Measurements from ENCODE around the gene RHBDF1.

The RHBDF1 gene

DNA sequence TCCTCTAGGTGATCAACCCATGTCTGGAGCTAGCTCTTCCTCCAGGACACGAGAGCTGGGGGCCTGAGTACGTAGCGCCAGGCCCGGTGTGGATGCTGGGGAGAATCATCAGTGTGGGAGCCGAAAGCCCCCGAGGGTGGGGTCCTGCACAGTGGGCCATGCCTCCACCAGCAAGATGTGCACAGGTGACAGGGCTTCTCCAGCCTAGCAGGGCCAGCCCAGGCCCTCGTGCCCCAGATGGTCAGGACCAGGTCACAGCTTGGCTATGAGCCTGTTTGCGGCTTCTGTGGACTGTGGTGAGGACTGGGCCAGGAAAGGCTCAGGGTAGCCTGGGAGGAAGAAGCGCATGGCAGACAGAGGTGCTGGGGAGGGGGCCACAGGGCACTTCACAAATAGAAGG is 13.4 kb upstream of the RHBDF1 start:
- Histone ChIP-seq H3K4me3 (replicated peaks; ENCODE audit: insufficient read depth, low read length) (no peak overlapping the region), H3K27me3 (ENCODE audit: insufficient read depth, poor library complexity, severe bottlenecking) (no peaks in the 10 kb centered on the region), H3K27ac (replicated peaks) (no peak overlapping the region)
- DNase-seq (ENCODE audit: low read depth in 1 of 2, low spot score in 1 of 2): no peak
- TF ChIP-seq POLR2AphosphoS5 (IDR thresholded peaks at IDR 0.05; ENCODE audit: low read depth): no peak
- TF ChIP-seq CTCF (IDR thresholded peaks at IDR 0.05; ENCODE audit: insufficient read depth, low read length): no peak
- TF ChIP-seq SPI1 (IDR thresholded peaks at IDR 0.05; ENCODE audit: borderline replicate concordance, low read depth): no peak
- TF ChIP-seq REST (IDR thresholded peaks at IDR 0.05; ENCODE audit: insufficient replicate concordance, low read depth): no peak
- no peak for TF ChIP-seq GABPA (IDR thresholded peaks at IDR 0.05; ENCODE audit: low read depth)

DNA sequence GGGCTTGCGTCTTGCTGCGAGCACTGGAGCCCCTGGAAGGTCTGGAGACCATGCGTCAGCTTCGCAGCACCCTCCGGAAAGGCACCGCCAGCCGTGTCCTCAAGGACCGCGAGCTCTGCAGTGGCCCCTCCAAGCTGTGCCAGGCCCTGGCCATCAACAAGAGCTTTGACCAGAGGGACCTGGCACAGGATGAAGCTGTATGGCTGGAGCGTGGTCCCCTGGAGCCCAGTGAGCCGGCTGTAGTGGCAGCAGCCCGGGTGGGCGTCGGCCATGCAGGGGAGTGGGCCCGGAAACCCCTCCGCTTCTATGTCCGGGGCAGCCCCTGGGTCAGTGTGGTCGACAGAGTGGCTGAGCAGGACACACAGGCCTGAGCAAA is 13.0 kb upstream of the RHBDF1 start:
- no peak overlapping the region for H3K27ac ChIP-seq (replicated peaks)

GRCh38 chr16:84718-85406 is 12.4 kb upstream of the RHBDF1 start:
- H3K27me3 ChIP-seq (ENCODE audit: insufficient read depth, poor library complexity, severe bottlenecking): no peaks in the 10 kb centered on the region
- TF ChIP-seq SPI1 (IDR thresholded peaks at IDR 0.05; ENCODE audit: borderline replicate concordance, low read depth) (no peak; the same call in 1 of the 2 replicates), GABPA (IDR thresholded peaks at IDR 0.05; ENCODE audit: low read depth) (no peak), POLR2AphosphoS5 (IDR thresholded peaks at IDR 0.05; ENCODE audit: low read depth) (peak; percentile 66), REST (IDR thresholded peaks at IDR 0.05; ENCODE audit: insufficient replicate concordance, low read depth) (no peak)
- DNase-seq (ENCODE audit: low read depth in 1 of 2, low spot score in 1 of 2): peak; percentile 64 to 85
- peak overlapping the region; percentile 47 for H3K27ac ChIP-seq (replicated peaks)
- H3K4me3 ChIP-seq (replicated peaks; ENCODE audit: insufficient read depth, low read length): no peak overlapping the region

More for the DNA sequence above, 13.0 kb upstream of the RHBDF1 start:
- DNase-seq (ENCODE audit: low read depth in 1 of 2, low spot score in 1 of 2): no peak
- no peaks in the 10 kb centered on the region for H3K27me3 ChIP-seq (ENCODE audit: insufficient read depth, poor library complexity, severe bottlenecking)
- no peak overlapping the region for H3K4me3 ChIP-seq (replicated peaks; ENCODE audit: insufficient read depth, low read length)
- TF ChIP-seq REST (IDR thresholded peaks at IDR 0.05; ENCODE audit: insufficient replicate concordance, low read depth) (no peak), GABPA (IDR thresholded peaks at IDR 0.05; ENCODE audit: low read depth) (no peak), SPI1 (IDR thresholded peaks at IDR 0.05; ENCODE audit: borderline replicate concordance, low read depth) (no peak), POLR2AphosphoS5 (IDR thresholded peaks at IDR 0.05; ENCODE audit: low read depth) (no peak)
